ENCODE results near the gene UNC93B1.
"Not testable (repeated sequence)": the region's sequence is repeated elsewhere in the genome, so short reads cannot be mapped to it uniquely, and the experiment has no call there.

The UNC93B1 gene

DNA sequence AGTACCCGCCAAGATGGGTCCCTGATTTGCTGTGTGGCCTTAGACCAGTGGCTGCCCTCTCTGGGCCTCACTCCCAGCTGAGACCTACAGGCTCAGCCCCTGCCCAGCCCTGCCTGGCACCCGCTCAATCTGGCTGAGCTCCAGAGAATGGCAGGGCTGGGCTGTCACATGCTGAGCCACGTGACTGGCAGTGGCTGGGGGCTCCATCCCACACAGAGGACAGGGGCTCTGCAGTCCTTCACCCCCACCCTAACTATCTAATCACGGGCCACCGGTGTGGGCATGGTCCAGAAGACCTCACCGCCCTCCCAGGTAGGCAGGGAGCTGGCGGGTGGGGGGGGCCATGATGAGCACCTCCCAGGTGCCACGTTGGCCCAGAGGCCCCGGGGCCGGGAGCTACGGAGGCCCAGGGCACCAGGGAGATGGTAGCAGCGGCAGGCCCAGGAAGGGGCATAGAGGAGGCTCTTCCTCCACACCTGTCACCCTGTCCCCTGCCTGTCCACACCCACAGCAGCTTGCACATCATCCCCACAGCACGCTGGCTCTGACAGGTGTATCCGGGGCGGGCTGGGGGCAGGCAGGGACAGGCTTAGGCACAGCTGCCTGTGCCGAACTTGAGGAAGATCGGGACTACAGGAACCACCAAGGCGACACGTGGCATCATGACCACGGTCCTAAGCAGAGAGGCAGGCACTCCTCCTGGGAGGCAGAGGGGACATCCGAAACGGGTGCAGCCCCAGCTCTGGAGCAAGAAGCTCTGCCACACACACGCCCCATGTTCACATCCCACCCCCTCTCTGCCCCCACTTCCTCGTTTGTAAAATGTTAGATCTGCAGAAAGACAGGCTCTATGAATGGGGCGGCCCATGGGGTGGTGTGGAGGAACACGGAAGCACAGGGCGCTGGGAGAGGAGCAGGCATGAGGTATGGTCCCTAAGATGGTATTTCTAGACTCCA, 4.8 kb upstream of the UNC93B1 start:
- no peak for DNase-seq

DNA sequence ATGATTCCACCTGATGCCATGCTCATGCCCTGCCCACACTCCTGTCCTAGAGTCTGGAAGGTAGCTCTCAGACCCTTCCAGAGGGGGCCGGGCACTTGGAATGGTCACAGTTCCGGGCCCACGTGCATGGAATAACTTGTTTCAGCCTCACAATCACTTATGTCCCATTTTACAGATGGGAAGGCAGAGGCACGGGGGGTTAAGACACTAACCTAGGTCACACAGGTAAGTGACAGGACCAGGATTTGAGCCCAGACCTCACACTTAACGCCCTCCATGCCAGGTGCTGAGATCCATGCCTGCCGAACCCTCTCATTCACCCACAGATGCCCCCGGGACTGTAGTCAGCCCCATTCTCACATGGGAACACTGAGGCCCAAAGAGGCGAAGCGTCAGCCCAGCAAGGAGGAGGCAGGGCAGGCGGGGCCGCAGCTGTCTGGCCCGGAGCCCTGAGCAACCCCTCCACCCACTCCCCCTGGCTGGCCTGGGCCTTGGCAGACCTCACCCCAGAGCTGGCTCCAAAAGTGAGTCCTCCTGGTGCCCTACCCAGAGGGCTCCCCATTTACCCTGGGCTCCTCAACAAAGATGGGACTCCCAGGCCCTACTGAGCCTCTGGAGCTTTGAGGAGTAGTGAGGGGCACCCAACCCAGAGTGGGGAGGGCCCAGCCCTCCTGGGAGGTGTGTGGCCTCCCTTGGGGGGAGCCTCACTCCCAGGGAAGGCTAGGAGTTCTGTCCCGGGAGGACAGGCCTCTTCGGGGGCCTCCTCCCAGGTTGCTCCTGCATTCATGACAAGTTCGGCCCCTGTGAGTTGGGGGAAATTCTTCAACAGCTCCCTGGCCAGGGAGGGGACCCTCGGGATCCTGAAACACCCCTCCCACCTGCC, 3.8 kb upstream of the UNC93B1 start:
- no peak for DNase-seq

DNA sequence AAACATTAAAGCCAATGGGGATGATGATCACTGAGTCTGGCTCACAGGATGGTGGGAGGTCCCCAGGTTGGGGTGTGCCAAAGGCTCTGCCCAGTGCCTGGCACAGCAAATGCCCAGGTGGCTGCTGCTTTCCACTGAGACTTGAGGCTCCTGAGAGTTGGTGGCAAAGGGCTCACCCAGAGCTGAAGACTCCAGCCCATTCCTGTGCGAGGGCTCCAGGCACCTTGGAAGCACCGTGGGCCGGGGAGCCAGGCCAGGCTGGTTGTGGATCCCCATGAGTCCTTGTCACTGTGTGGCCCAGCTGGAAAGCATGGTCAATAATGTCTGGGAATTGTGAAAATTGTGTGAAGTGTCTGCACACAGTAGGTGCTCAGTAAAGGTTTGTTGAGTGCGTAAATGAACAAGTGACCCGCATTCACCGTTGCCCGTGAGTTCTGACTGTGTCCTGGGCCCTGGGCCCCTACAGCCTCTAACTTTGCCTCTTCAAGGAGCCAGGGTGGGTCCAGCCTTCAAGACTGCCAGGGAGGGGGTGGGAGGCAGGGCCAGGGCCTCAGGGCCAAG, 2.8 kb upstream of the UNC93B1 start:
- DNase-seq, result peak; percentile 12

DNA sequence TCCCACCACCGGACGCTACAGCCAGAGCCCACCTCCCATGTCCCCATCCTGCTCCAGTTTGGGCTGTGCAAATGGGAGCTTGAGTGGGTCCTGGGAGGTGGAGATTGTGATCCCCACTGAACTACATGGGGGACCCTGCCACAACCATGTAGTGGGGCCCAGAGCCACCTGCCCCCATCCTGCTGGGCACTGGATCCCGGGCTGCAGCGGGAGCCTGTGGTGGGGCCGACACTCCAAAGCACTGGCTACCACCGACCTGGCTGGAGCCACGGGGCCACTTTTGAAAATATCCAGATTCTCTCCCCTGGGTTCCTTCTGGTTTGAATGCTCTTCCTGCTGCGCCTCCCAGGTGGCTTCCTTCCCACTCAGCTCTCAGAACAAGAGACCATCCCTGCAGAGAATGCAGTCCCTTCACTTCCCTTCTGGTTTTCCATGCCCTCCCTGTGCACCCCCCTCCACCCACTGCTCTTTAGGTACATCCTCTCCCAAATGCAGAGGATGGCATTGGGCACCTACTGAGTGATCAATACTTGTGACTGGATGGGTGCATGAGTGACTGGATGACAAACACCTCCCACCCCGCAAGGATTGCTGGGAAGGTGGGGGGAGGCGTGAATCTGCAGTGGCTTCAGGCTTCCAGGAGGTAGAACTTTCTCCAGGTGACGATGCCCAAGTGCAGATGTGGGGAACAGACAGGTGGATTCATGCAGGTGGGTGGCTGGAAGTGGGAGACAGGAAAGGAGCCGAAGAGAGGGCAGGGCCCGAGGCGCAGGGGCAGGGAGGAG, 846 bp upstream of the UNC93B1 start:
- DNase-seq, result peak; percentile 11

DNA sequence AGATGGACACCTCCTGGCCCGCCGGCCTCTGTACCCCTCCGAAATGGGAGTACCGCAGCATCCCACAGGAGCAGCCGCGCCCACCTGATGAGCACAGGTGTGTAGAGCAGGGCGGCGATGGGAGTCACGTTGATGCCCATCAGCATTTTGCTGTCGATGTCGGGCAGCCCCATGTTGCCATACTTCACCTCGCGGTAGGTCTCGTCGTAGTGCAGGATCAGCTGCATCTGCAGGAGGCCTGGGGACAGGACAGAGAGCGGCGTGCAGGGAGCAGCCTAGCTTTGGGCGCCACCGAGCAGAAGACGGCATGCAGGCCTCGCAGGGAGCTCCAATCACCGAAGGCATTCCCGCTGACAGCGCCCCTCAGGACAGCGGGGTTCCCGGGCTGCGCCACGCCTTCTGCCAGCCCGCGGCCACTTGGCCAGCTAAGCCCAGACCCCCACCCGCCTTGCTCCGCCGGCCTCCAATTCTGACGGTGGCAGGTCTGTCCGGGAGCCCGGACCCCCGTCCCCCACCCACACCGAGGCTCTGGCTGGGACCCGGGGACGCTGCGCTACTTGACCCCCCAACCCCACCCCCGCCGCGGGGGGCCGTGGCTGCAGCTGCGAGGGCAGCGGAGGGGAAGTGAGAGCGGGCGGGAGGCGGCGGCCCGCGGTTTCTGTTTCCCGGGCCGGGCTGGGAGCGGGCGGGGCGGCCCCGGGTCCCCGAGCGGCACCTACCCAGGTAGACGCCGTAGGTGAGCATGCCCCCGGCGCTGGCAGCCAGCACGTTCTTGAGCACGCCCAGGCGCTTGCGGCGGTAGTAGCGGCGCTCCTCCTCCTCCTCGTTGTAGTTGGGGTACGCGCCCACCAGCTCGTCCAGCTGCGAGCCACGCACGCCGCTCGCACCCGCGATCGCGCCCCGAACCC, 705 bp downstream of the UNC93B1 start:
- no peak for DNase-seq

DNA sequence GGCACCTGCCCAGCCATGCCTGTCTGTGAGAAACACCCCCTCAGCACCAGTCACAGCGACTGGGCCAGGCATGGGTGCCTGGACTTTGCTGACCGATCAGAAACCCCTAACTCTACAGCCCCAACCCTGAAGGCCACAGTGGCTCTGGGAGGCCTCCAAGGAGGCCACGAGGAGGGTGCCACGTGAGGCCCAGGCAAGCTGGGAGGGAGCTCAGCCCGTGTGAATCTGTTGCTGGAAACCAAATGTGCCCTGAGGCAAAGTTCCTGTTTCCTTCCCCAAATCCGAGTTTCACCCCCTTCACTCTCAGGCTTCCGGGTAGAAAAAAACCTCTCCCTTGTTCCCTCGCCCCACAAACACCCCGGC, 1.3 kb downstream of the UNC93B1 start:
- DNase-seq, result no peak

DNA sequence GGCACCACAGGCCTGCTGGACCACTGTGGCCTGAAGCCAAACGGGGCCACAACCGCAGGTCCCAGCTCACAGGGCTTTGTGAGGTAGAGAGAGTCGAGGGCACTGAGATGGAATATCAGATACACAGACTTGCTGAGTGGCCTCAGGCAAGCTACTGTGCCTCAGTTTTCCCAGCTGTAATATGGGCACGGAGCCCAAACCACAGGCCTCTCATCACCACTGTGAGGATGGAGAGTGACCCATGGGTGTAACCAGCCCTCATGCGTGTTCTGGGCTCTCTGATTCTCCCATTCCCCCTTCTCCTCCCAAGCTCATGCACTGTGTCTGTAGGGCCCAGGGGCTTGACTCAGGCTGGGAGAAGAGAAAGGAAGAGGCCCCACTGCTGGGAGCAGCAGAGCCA, 4.2 kb downstream of the UNC93B1 start:
- no peak for DNase-seq

DNA sequence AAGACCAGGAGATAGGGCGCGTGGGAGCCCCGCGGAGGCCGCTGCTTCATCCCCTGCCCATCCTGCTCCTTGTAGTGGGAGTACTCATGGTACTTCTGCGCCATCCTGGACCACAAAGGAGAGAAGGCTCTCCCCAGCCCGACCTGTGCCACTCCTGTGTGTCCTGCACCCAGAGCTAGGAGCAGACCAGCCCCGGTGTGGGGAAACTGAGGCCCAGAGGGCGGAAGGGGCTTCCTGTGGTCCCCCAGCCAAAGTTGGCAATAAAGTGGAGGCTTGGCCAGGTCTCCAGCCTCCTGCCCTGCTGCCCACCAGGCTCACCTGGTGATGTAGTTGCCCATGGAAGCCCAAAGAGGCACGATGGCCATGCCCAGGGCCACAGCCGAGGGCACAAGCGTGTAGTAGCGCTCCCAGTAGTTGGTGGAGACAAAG, 4.7 kb downstream of the UNC93B1 start:
- no peak for DNase-seq

DNA sequence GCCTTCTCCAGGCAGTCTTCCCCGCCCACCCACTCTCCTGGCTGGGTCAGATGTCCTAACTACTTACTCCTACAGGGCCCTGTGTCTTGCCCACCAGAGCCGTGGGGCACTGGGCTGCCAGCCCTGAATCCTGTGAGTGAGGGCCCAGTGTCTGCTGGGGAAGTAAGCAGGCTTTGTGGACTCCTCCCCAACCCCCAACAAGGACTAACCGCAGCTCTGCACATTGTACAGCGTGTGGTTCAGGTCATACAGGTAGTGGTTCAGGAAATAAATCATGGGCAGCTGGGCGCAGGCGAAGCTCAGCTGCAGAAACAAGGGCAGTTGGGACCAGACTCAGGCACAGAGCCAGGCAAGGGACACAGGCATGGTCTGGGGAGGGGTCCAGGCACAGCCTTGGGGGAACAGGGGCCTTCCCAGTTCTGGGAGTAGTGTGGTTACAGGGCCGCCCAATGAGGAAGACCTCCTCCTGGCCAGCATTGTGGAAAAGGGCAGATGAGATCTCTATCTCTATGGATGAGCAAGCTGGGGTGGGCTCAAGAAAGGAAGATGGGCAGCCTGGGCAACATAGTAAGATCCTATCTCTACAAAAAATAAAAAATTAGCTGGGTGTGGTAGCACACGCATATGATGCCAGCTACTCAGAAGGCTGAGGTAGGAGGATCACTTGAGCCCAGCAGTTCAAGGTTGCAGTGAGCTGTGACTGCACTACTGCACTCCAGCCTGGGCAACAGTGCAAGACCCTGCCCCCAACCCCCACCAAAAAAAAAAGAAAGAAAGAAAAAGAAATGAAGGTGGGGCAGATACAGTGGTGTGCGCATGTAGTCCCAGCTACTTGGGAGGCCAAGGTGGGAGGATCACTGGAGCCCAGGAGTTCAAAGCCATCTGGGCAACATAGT, 5.5 kb downstream of the UNC93B1 start:
- DNase-seq, result no peak

DNA sequence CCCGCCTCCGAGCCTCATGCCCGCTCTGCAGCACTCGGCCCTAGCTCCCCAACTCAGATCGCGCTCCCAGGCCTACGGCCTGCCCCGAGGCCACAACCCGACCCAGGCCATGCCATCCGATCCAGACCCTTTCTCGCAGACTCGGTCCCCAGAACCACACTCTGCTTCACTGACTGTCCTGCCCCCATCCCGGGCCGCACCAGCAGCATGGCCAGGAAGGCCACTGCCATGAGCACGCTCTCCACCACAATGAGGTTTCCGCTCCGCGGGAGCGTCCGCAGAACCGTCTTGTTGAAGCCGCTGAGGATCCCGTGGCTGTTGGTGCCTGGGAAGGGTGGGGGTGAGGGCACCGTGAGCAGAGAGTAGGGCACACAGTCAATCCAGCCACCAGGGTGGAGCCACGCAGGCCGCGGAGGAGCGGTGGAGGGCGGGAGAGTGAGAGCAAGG, 6.4 kb downstream of the UNC93B1 start:
- no peak for DNase-seq

DNA sequence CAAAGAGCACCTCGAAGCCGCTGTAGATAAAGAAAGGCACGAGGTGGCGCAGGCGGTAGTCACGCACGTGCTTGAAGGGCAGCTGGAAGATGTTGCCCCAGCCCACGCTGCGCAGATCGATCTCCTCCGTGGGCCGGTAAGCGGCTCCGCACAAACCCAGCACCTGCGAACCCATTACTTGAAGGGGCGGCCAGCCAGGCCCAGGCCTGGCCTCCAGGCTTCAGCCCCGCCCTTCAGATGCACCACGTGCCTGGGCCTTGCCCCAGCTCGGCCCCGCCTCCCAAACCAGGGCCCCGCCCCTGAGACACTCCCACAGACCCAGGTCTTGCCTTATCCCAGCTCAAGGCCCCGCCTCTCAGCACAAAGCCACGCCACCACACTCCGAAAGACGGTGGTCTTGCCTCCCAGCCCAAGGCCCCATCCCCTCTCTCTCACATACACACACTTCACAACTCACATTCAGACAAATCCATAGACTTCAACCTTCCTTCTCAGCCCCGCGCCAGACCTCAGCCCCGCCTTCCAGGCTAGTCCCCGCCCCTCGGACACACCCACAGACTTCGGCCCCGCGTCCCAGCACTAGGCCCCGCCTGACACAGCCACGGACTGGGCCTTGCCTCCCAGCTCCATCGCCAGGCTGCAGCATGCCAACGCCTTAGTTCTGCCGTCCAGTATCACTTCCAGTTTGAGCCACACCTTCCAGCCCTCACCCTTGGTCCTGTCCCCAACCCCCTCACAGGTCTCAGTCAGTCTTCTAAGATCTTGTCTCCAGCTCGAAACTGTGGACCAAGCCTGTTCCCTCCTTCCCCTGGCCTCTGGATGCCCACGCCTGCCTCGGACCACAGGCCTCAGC, 7.0 kb downstream of the UNC93B1 start:
- peak; percentile 75 for DNase-seq

DNA sequence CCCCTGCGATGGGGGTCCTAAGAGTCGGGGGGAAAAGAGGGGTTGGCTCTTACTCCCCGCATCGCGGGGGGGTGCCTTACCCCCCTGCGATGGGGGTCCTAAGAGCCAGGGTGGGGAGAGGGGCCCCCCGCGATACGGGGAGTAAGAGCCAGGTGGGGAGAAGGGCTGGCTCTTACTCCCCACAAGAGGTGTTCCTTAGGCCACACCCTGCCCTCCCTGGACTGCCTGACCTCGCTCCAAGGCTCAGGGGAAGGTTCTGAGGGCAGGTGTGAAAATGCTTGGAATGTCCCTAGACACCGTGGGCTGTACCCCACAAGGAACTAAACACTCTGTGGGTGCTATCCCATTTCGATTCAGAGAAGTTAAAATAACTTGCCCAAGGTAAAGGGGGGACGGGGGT, 7.8 kb downstream of the UNC93B1 start:
- no peak for DNase-seq

DNA sequence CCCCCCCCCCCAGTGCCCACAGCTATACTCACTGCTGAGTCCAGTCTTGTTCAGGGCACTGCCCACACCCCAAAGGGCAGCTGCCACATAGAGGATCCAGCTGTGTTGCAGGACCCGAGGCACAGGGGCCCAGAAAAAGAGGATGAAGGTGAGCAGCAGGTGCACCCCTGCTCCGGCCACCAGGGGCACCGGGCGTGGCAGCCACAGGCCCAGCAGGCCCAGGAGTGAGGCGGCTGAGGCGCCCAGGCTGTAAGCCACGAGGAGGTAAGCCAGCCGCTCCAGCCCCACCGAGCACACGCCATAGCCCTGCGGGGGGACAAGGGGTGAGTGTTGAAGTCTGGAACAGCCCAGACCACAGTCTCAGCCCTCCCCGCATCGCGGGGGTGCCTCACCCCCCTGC, 8.3 kb downstream of the UNC93B1 start:
- not testable (repeated sequence) for DNase-seq

DNA sequence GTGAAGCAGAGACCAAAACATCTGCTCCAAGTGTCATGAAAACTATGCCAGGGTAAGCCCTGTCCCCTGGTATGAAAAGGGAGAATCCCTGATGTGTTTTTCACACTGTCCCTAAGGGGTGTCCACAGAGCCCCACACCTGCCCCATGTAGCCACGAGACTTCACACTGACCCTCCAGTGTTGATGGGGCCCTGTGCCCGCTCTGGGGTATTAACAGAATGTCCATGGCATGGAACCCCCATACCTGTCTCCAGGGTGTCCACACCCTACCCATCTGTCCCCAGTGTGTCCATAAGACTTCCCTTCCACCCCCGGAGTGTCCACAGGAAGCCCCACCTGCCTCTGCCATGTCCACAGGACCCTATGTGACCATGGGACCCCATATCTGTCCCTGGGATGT, 8.8 kb downstream of the UNC93B1 start:
- DNase-seq, result not testable (repeated sequence)

DNA sequence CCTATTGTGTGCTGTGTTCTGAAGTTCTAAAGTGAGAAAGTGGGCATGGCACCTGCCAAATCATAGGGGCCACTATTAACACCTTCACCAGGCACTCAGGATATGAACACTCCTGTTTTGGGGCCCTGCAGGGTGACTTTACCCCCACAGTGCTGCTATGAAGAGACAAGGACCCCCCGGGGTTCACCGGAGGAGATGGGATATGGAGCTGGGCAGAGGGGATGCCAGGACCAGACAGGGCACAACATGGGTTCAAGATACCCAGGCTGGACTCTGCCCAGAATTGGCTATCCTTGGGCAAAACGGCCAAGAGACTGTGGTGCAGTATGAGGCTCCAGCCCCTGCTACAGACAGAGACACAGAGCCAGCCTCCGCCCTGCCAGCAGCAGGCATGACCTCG, 9.5 kb downstream of the UNC93B1 start:
- not testable (repeated sequence) for DNase-seq

DNA sequence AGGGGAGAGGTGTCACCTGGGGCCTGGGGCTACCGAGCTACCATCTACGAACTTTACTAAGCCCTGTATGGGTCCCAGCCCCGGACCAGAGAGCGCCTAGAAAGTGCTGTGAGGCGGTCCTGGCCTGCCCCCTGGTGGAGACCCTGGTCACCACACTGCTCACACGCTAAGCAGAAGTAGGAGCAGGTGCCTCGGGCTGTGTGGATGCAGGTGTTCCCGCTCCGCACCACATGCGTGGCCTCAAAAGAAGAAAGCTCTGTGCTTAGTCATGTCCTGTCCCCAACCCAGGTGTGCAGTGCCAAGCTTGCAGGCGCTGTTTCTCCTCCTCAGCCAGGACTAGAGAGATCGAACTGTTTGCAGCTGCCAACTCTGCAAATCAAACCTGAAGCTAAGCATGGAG, 10.1 kb downstream of the UNC93B1 start:
- DNase-seq, result peak; percentile 28

DNA sequence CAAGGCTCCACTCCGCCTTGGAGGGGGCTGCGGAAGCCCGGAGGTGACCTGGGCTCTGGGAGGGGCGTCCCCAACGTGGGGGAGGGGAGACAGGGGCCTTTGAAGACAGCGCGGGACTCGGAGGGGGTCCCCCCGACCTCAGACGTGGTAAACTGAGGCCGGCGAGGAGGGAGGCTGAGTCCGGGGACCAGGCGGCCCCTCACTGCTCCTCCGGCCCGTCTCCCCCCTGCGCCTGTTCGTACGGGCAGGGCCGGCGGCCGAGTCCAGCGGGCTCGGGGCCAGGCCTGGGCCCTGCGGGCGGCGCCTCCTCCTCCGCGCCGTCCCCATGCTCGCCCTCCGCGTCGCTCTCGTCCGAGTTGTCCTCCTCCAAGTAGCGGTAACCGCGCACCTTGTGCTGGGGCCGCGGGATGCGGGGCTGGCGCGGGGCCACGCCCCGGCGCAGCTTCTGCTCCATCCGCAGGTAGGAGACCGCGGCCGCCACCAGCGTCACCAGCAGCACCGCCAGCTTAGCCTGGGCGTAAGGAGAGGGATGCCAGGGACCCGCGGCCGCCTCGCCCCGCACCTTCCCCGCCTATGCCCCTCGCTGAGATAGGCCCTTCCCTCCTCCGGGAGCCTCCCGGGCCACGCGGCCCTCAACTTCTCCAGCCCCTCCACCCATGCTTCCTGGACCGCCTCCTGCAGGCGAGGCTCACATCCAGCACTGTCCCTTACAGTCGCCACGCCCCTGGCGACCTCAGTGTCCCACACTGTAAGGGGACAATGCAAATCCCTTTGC, 12.4 kb downstream of the UNC93B1 start:
- not testable (repeated sequence) for DNase-seq

DNA sequence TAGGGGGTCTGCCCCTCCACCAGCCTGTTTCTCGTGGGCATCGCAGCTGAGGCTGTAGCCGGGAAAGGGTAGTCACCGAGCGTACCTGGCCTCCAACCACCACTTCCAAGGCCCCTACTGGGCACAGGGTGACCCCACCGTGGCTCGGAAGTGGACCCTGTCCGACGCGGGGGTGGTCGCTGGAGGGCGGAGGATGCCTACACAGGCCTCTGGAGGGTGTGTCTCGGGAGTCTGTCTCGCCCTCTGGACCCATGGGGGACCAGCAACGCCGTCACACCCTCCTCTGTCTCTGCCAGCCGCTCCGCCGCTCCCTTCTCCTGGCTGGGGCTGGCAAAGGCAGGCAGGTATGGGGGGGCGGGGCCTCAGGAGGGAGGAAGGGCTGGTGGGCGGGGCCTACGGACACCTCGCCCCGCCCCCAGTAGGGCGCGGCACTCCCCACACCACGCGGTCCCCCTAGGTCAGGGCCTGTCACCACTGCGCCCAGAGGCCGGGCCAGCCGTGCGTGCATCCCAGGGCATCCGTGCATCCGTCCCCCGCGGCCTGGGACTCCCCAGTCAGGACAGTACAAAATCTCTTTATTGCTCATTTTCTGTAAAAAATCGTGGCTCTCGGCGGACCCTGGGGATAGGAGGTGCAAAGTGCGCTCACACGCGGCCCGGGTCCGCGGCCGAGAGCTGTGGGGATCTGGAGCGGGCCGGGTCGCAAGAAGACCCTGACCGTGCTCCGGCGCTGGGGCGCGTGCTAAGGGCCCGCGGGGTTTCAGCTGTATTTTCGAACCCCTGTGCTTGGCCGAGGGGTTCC, 13.2 kb downstream of the UNC93B1 start:
- DNase-seq, result not testable (repeated sequence)
